HG03103 (cell line): ENCODE results near the gene SPOCK1.
"Not testable (repeated sequence)": the region's sequence is repeated elsewhere in the genome, so short reads cannot be mapped to it uniquely, and the experiment has no call there.

Experiments used
- ATAC-seq: cut with Tn5 transposase; IDR thresholded peaks from one replicate; pipeline ENCODE4 v1.9.1; 2021; ENCODE audit warnings: low read depth; ENCODE audit not compliant: unreplicated experiment

Gene SPOCK1

GRCh38 chr5:137498736-137499505, at the start of gene SPOCK1:
TSS of gene SPOCK1 (minus strand) at chr5:137499326.
- peak; percentile 94 for ATAC-seq

GRCh38 chr5:137545956-137546355, 46.8 kb upstream of the SPOCK1 start:
- ATAC-seq = no peak

GRCh38 chr5:137535449-137535848, 36.3 kb upstream of the SPOCK1 start:
- not testable (repeated sequence) for ATAC-seq

- ATAC-seq = no peak
These were observed 34.8 kb upstream of the SPOCK1 start for GRCh38 chr5:137533963-137534362.

- no peak for ATAC-seq
These were observed 32.1 kb upstream of the SPOCK1 start for GRCh38 chr5:137531266-137531665.

- no peak for ATAC-seq
These were observed 22.1 kb upstream of the SPOCK1 start for GRCh38 chr5:137521246-137521645.

- ATAC-seq = no peak
These were observed 17.8 kb upstream of the SPOCK1 start for GRCh38 chr5:137516961-137517360.

- ATAC-seq = no peak
These were observed 17.2 kb upstream of the SPOCK1 start for GRCh38 chr5:137516251-137516797.

- no peak for ATAC-seq
These were observed 16.1 kb upstream of the SPOCK1 start for GRCh38 chr5:137515238-137515637.

- ATAC-seq = no peak
These were observed 11.5 kb upstream of the SPOCK1 start for GRCh38 chr5:137510671-137511070.

- ATAC-seq = no peak
These were observed 8.0 kb upstream of the SPOCK1 start for GRCh38 chr5:137507150-137507549.

- no peak for ATAC-seq
These were observed 7.2 kb upstream of the SPOCK1 start for GRCh38 chr5:137506296-137506695.

GRCh38 chr5:137504916-137505315, 5.8 kb upstream of the SPOCK1 start:
- no peak for ATAC-seq

GRCh38 chr5:137503456-137503855, 4.3 kb upstream of the SPOCK1 start:
- no peak for ATAC-seq

GRCh38 chr5:137502632-137503031, 3.5 kb upstream of the SPOCK1 start:
- ATAC-seq = no peak

GRCh38 chr5:137501846-137502406, 2.8 kb upstream of the SPOCK1 start:
- no peak for ATAC-seq

- no peak for ATAC-seq
These were observed 2.1 kb upstream of the SPOCK1 start for GRCh38 chr5:137501226-137501625.

- ATAC-seq = no peak
These were observed 1.6 kb upstream of the SPOCK1 start for GRCh38 chr5:137500615-137501225.

GRCh38 chr5:137499506-137499847, 351 bp upstream of the SPOCK1 start:
- not testable (repeated sequence) for ATAC-seq

- ATAC-seq = no peak
These were observed 808 bp downstream of the SPOCK1 start for GRCh38 chr5:137498301-137498735.

- ATAC-seq = no peak
These were observed 1.5 kb downstream of the SPOCK1 start for GRCh38 chr5:137497396-137498290.
